Measurements from ENCODE around the gene MCRIP1. TPM values are rescaled to one million over a fixed set of nuclear protein-coding genes. Genes with fewer than 3 reads are reported as not detected.
A peak's percentile ranks its signal among the peaks of the same experiment; 100 is the strongest.

The MCRIP1 gene
- polyA plus RNA-seq, 1 donor (not counting 4 experiments of a cell fraction or from before 2014, with no cell fraction given): 17.7 TPM

DNA sequence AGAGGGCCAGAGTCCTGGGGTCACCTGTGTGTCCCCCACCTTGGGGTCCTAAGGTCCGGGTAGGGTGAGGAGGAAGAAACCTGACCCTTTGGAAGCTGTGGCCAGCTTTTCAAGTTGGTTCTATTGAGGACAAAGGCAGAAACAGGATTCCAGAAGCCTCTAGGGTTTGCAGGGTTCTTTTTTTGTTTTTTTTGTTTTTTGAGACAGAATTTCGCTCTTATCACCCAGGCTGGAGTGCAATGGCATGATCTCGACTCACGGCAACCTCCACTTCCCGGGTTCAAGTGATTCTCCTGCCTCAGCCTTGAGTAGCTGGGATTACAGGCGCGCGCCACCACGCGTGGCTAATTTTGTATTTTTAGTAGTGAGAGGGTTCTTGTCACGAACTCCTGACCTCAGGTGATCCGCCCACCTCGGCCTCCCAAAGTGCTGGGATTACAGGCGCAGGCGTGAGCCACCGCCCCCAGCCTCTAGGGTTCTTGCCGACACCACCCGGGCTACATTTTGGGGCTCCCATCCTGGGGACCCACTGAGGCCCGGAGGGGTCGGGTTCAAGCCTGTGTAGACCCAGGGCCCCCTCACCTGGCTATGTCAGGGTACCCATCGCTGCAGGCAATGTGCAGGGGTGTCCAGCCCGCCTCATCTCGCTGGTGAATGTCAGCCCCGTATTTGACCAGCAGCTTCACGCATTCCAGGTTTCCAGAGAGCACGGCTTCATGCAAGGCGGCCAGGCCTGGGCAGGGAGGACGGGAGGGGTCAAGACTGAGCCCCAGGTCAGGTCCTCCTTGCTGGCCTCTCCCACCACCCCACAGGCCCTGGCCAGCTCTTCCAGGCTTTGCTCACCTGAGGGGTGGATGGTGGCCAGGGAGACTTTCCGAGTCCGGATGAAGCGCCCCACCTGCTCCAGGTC lies 1.1 kb upstream of the MCRIP1 start:
- Histone ChIP-seq H3K79me2 (ENCODE audit: control insufficient read depth, insufficient read depth, low read length) (peaks cover 2% of the 10 kb centered on the region), H3K27ac (ENCODE audit: control insufficient read depth, insufficient read depth, low read length) (peak overlapping the region; percentile 89), H3K4me1 (ENCODE audit: control insufficient read depth, extremely low read depth, insufficient read depth, low read length) (peaks cover 20% of the 10 kb centered on the region), H3K27me3 (ENCODE audit: control insufficient read depth, extremely low read depth, insufficient read depth, low read length) (no peaks in the 10 kb centered on the region), H3K9me1 (ENCODE audit: control insufficient read depth, extremely low read depth, insufficient read depth, low read length) (no peaks in the 10 kb centered on the region), H3K36me3 (ENCODE audit: control insufficient read depth in 2 of 2, extremely low read depth in 1 of 2, insufficient read depth in 2 of 2, low read length in 2 of 2) (peaks cover 0 to 3% of the 10 kb centered on the region in 2 experiments), H3K4me3 (ENCODE audit: control insufficient read depth in 2 of 3, extremely low read depth in 1 of 3, insufficient read depth in 2 of 3, low read depth in 1 of 3, low read length in 3 of 3) (peak overlapping the region; percentile 66 to 79 (median 68)), H3K9ac (ENCODE audit: control insufficient read depth, extremely low read depth, insufficient read depth, low read length) (peak overlapping the region; percentile 93), H3K4me2 (ENCODE audit: control insufficient read depth, extremely low read depth, insufficient read depth, low read depth, low read length) (peak overlapping the region; percentile 94), H2AFZ (ENCODE audit: control insufficient read depth, low read length) (peak overlapping the region; percentile 64), H4K20me1 (ENCODE audit: control insufficient read depth, extremely low read depth, insufficient read depth, low read length) (no peaks in the 10 kb centered on the region), H3K9me3 (ENCODE audit: control insufficient read depth, low read depth, low read length) (no peaks in the 10 kb centered on the region)
- TF ChIP-seq, protein P1, sequence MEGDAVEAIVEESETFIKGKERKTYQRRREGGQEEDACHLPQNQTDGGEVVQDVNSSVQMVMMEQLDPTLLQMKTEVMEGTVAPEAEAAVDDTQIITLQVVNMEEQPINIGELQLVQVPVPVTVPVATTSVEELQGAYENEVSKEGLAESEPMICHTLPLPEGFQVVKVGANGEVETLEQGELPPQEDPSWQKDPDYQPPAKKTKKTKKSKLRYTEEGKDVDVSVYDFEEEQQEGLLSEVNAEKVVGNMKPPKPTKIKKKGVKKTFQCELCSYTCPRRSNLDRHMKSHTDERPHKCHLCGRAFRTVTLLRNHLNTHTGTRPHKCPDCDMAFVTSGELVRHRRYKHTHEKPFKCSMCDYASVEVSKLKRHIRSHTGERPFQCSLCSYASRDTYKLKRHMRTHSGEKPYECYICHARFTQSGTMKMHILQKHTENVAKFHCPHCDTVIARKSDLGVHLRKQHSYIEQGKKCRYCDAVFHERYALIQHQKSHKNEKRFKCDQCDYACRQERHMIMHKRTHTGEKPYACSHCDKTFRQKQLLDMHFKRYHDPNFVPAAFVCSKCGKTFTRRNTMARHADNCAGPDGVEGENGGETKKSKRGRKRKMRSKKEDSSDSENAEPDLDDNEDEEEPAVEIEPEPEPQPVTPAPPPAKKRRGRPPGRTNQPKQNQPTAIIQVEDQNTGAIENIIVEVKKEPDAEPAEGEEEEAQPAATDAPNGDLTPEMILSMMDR (optimal IDR thresholded peaks at IDR 0.05 in 1 of 3, IDR thresholded peaks at IDR 0.05 in 1 of 3, conservative IDR thresholded peaks at IDR 0.05 in 1 of 3; ENCODE audit: extremely low read depth in 1 of 3, insufficient read depth in 2 of 3, low read length in 3 of 3): no peak
- no peak for TF ChIP-seq EZH2 (IDR thresholded peaks at IDR 0.05; ENCODE audit: low read length)
- DNase-seq (ENCODE audit: low read depth, low spot score) (no peak), FAIRE-seq (no peak)
- dilution Hi-C loops (cut with MboI; ENCODE audit: extremely low pct_ligation_motif_present, low sequenced_read_pairs): no loop called here

DNA sequence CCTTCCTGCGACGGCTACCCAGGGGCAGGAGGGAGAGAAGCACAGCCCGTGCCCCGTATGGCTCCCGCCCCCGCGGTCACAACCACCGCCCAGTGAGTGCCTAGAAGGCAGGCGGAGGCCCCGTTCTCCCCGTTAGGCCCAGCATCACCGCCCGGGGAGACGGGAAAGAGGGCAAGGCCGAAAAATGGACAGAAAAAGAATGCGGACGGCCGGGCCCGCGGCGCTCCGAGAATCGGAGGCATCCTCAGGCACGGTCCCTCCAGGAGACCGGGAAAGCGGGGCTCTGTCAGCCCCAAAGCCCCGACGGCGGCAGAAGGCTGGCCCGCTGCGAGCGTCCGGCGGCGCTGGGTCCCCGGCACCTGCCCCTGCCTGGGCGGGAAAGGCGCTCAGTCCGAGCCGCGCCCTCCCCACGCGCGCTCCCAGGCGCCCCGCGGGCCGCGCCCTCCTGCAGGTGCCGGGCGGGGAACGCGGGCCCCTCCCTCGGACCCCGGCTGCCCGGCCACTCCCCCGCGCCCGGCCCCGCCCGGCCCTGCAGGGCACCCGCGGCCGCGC lies 407 bp downstream of the MCRIP1 start:
- Histone ChIP-seq H3K9ac (ENCODE audit: control insufficient read depth, extremely low read depth, insufficient read depth, low read length) (peak overlapping the region; percentile 62), H3K9me1 (ENCODE audit: control insufficient read depth, extremely low read depth, insufficient read depth, low read length) (no peaks in the 10 kb centered on the region), H4K20me1 (ENCODE audit: control insufficient read depth, extremely low read depth, insufficient read depth, low read length) (no peaks in the 10 kb centered on the region), H3K79me2 (ENCODE audit: control insufficient read depth, insufficient read depth, low read length) (peaks cover 2% of the 10 kb centered on the region), H3K4me2 (ENCODE audit: control insufficient read depth, extremely low read depth, insufficient read depth, low read depth, low read length) (peak overlapping the region; percentile 87), H3K27me3 (ENCODE audit: control insufficient read depth, extremely low read depth, insufficient read depth, low read length) (no peaks in the 10 kb centered on the region), H3K36me3 (ENCODE audit: control insufficient read depth in 2 of 2, extremely low read depth in 1 of 2, insufficient read depth in 2 of 2, low read length in 2 of 2) (peaks cover 0 to 3% of the 10 kb centered on the region in 2 experiments), H2AFZ (ENCODE audit: control insufficient read depth, low read length) (peak overlapping the region; percentile 4), H3K4me3 (ENCODE audit: control insufficient read depth in 2 of 3, extremely low read depth in 1 of 3, insufficient read depth in 2 of 3, low read depth in 1 of 3, low read length in 3 of 3) (peak overlapping the region; percentile 45 to 56 (median 51)), H3K27ac (ENCODE audit: control insufficient read depth, insufficient read depth, low read length) (no peak overlapping the region), H3K9me3 (ENCODE audit: control insufficient read depth, low read depth, low read length) (no peaks in the 10 kb centered on the region), H3K4me1 (ENCODE audit: control insufficient read depth, extremely low read depth, insufficient read depth, low read length) (peaks cover 21% of the 10 kb centered on the region)
- TF ChIP-seq, protein P1 (optimal IDR thresholded peaks at IDR 0.05 in 1 of 3, IDR thresholded peaks at IDR 0.05 in 1 of 3, conservative IDR thresholded peaks at IDR 0.05 in 1 of 3; ENCODE audit: extremely low read depth in 1 of 3, insufficient read depth in 2 of 3, low read length in 3 of 3): no peak
- TF ChIP-seq EZH2 (IDR thresholded peaks at IDR 0.05; ENCODE audit: low read length): no peak
- no peak for DNase-seq (ENCODE audit: low read depth, low spot score)
- dilution Hi-C loops (cut with MboI; ENCODE audit: extremely low pct_ligation_motif_present, low sequenced_read_pairs): no loop called here
- FAIRE-seq: no peak
